IMR-90 (cell line): ENCODE data around the gene AHDC1. TPM values are rescaled to one million over a fixed set of nuclear protein-coding genes. Genes with fewer than 3 reads are reported as not detected.
A peak's percentile ranks its signal among the peaks of the same experiment; 100 is the strongest.

Experiments used
- ATAC-seq: fragments of 200-7000 bp; cut with Tn5 transposase; 2 replicates; pipeline ENCODE4 v1.9.1; 2020; ENCODE audit warnings: low read depth, mild to moderate bottlenecking, moderate library complexity
- BruUV-seq: library from RNA; stranded (reverse); fragments of 400-500 nt; replicated peaks from 2 replicates; lab custom pipeline; 2021; lab: Mats Ljungman, UMichigan
- CTCF ChIA-PET: fragments of 300-600 bp; formaldehyde crosslinking; extraction: SDS; loops from one replicate; lab custom pipeline; 2021; ENCODE audit warnings: antibody characterized with exemption; lab: Yijun Ruan, JAX
- POLR2A ChIA-PET: fragments of 300-600 bp; sonication (Branson Sonifier 250); formaldehyde crosslinking; loops from one replicate; lab custom pipeline; 2022; ENCODE audit warnings: antibody characterized with exemption; ENCODE audit not compliant: unreplicated experiment; lab: Charles Lee
- DNase-seq: peaks from one replicate; pipeline ENCODE4 v3.0.0; 2013
- H2AFZ ChIP-seq: replicated peaks from 2 replicates; pipeline ENCODE3; 2013; ENCODE audit warnings: low read length, mild to moderate bottlenecking; ENCODE audit not compliant: poor library complexity
- H2AK5ac ChIP-seq: 2 replicates; pipeline ENCODE4 v1.6.1; 2013; ENCODE audit warnings: low read depth, low read length, inconsistent platforms
- H2AK9ac ChIP-seq: replicated peaks from 2 replicates; pipeline ENCODE3; 2013; ENCODE audit warnings: mild to moderate bottlenecking, low read depth, low read length, moderate library complexity; ENCODE audit not compliant: poor library complexity
- H2BK120ac ChIP-seq: 2 replicates; pipeline ENCODE4 v1.6.1; 2013; ENCODE audit warnings: low read depth, low read length, inconsistent platforms
- H2BK15ac ChIP-seq: 3 replicates; pipeline ENCODE4 v1.6.1; 2013; ENCODE audit warnings: low read depth, low read length, inconsistent platforms
- H2BK20ac ChIP-seq: 2 replicates; pipeline ENCODE4 v1.6.1; 2013; ENCODE audit warnings: low read depth, mild to moderate bottlenecking, inconsistent platforms, low read length, moderate library complexity
- H2BK5ac ChIP-seq: 2 replicates; pipeline ENCODE4 v1.6.1; 2013; ENCODE audit warnings: mild to moderate bottlenecking, low read depth, low read length, inconsistent platforms; ENCODE audit not compliant: poor library complexity, severe bottlenecking
- H3K14ac ChIP-seq: replicated peaks from 2 replicates; pipeline ENCODE4 v1.6.1; 2013; ENCODE audit warnings: low read depth, low read length, inconsistent platforms
- H3K18ac ChIP-seq: 2 replicates; pipeline ENCODE4 v1.6.1; 2013; ENCODE audit warnings: low read depth, low read length, control low read depth
- H3K23ac ChIP-seq: 2 replicates; pipeline ENCODE4 v1.6.1; 2013; ENCODE audit warnings: low read depth, low read length, inconsistent platforms
- H3K27ac ChIP-seq: 2 replicates; pipeline ENCODE4 v1.5.1; 2013; ENCODE audit warnings: mild to moderate bottlenecking, control low read depth, low read length; ENCODE audit not compliant: insufficient read depth
- H3K27me3 ChIP-seq: 2 replicates; pipeline ENCODE4 v1.6.1; 2013; ENCODE audit warnings: low read length; ENCODE audit not compliant: control insufficient read depth, insufficient read depth
- H3K36me3 ChIP-seq: 2 replicates; pipeline ENCODE4 v1.6.1; 2013; ENCODE audit warnings: low read length, mixed read lengths; ENCODE audit not compliant: control insufficient read depth, insufficient read depth
- H3K4ac ChIP-seq: 2 replicates; pipeline ENCODE4 v1.6.1; 2013; ENCODE audit warnings: low read depth, low read length, inconsistent platforms
- H3K4me1 ChIP-seq: 2 replicates; pipeline ENCODE4 v1.6.1; 2013; ENCODE audit warnings: low read length, mixed read lengths; ENCODE audit not compliant: control insufficient read depth, insufficient read depth
- H3K4me2 ChIP-seq: 2 replicates; pipeline ENCODE4 v1.6.1; 2013; ENCODE audit warnings: low read depth, mild to moderate bottlenecking, control low read depth, low read length, moderate library complexity
- H3K4me3 ChIP-seq: 2 replicates; pipeline ENCODE4 v1.5.1; 2013; ENCODE audit warnings: low read depth, mild to moderate bottlenecking, control low read depth, low read length, moderate library complexity; ENCODE audit not compliant: insufficient read depth
- H3K56ac ChIP-seq: 2 replicates; pipeline ENCODE4 v1.6.1; 2013; ENCODE audit warnings: low read length, inconsistent platforms; ENCODE audit not compliant: insufficient read depth; ENCODE audit errors: extremely low read depth
- H3K79me1 ChIP-seq, 2 experiments: 2 replicates each; pipeline ENCODE4 v1.6.1; 2013; ENCODE audit warnings: low read length in 2 of 2, inconsistent platforms in 1 of 2, low read depth in 1 of 2
- H3K9ac ChIP-seq: 2 replicates; pipeline ENCODE4 v1.6.1; 2013; ENCODE audit warnings: low read depth, low read length, control low read depth
- H3K9me1 ChIP-seq: 2 replicates; pipeline ENCODE4 v1.6.1; 2013; ENCODE audit warnings: low read length, inconsistent platforms; ENCODE audit not compliant: insufficient read depth
- H3K9me3 ChIP-seq: 2 replicates; pipeline ENCODE4 v1.6.1; 2013; ENCODE audit warnings: low read length; ENCODE audit not compliant: control insufficient read depth, insufficient read depth
- H4K20me1 ChIP-seq: 2 replicates; pipeline ENCODE4 v1.6.1; 2013; ENCODE audit warnings: low read length, inconsistent platforms; ENCODE audit not compliant: insufficient read depth
- H4K5ac ChIP-seq: 2 replicates; pipeline ENCODE4 v1.6.1; 2013; ENCODE audit warnings: mild to moderate bottlenecking, low read depth, low read length, control low read depth
- H4K8ac ChIP-seq, 2 experiments: 2 replicates each; pipeline ENCODE4 v1.6.1; 2013; ENCODE audit warnings: low read depth in 2 of 2, low read length in 2 of 2, control low read depth in 1 of 2, inconsistent platforms in 1 of 2
- H4K91ac ChIP-seq: 2 replicates; pipeline ENCODE4 v1.6.1; 2013; ENCODE audit warnings: low read depth, low read length, inconsistent platforms; ENCODE audit not compliant: insufficient read depth
- BHLHE40 ChIP-seq: fragments of 150-350 bp; IDR thresholded peaks from 2 replicates; pipeline ENCODE4 v1.6.1; 2016; ENCODE audit warnings: mild to moderate bottlenecking, low read depth, low read length
- CHD1 ChIP-seq: IDR thresholded peaks from 2 replicates; pipeline ENCODE4 v1.6.1; 2012; ENCODE audit warnings: low read depth, low read length, improper control_type of control experiment
- FOS ChIP-seq: fragments of 150-350 bp; IDR thresholded peaks from 2 replicates; pipeline ENCODE4 v1.6.1; 2016; ENCODE audit warnings: low read depth, low read length
- POLR2A ChIP-seq: IDR thresholded peaks from 2 replicates; pipeline ENCODE4 v1.6.1; 2012; ENCODE audit warnings: mild to moderate bottlenecking, low read depth, low read length
- RCOR1 ChIP-seq: IDR thresholded peaks from 2 replicates; pipeline ENCODE4 v1.6.1; 2012; ENCODE audit warnings: mild to moderate bottlenecking, low read length, improper control_type of control experiment; ENCODE audit not compliant: insufficient replicate concordance
- SMC3 ChIP-seq: fragments of 150-350 bp; IDR thresholded peaks from 2 replicates; pipeline ENCODE4 v1.6.1; 2016; ENCODE audit warnings: low read depth, mild to moderate bottlenecking, antibody characterized with exemption, low read length, moderate library complexity
- whole genome bisulfite sequencing, 2 experiments: methylation state at CpG; one replicate each; pipeline versions ENCODE4 v1.1.5 to v1.1.7; 2013; ENCODE audit warnings: missing lambda C conversion rate in 2 of 2; ENCODE audit not compliant: insufficient read length in 1 of 2; ENCODE audit errors: extremely low coverage in 2 of 2; 5-methylcytosine and 5-hydroxymethylcytosine counted together
- dilution Hi-C: fragments of 300-500 bp; cut with HindIII; formaldehyde crosslinking; loops from one replicate; pipeline ENCODE4 v1.14.3; 2018; ENCODE audit warnings: low sequenced_read_pairs; ENCODE audit not compliant: unreplicated experiment
- in situ Hi-C: fragments of 300-500 bp; cut with MboI; formaldehyde crosslinking; loops from 3 replicates; pipeline ENCODE4 v1.14.3; 2019; ENCODE audit warnings: low sequenced_read_pairs, inconsistent platforms, mixed read lengths
- intact Hi-C: fragments of 100-400 bp; cut with micrococcal nuclease; formaldehyde crosslinking; loops from 2 replicates; pipeline ENCODE4 v1.10.0; 2022
- polyA plus RNA-seq, 3 experiments: library from polyadenylated mRNA; depleted of rRNA; stranded (reverse); fragments of >200 nt; gene quantifications; 2 replicates each; pipeline ENCODE4 v1.2.3, GENCODE V29; 2012; ENCODE audit warnings: low replicate concordance in 1 of 3
- total RNA-seq: library from RNA; depleted of rRNA; stranded (reverse); fragments of >200 nt; gene quantifications from 2 replicates; pipeline ENCODE4 v1.2.3, GENCODE V29; 2012
- TF ChIP-seq, protein P1 (sequence below): fragments of 150-350 bp; IDR thresholded peaks from 2 replicates; pipeline ENCODE4 v1.6.1; 2016; ENCODE audit warnings: low read depth, mild to moderate bottlenecking, low read length, moderate library complexity, borderline replicate concordance
- TF ChIP-seq, protein P2 (sequence below): conservative IDR thresholded peaks from 2 replicates; pipeline ENCODE4 v1.5.1; 2012; ENCODE audit warnings: mild to moderate bottlenecking, low read depth, low read length, improper control_type of control experiment
- TF ChIP-seq, protein P3 (sequence below): fragments of 150-350 bp; IDR thresholded peaks from 2 replicates; pipeline ENCODE4 v1.6.1; 2017; ENCODE audit warnings: mild to moderate bottlenecking, antibody characterized with exemption, low read length, low read depth

The AHDC1 gene
- total and polyA plus RNA-seq, 2 of the 4 experiments (the other 2 are of a cell fraction), result 2.0 to 11.6 TPM

DNA sequence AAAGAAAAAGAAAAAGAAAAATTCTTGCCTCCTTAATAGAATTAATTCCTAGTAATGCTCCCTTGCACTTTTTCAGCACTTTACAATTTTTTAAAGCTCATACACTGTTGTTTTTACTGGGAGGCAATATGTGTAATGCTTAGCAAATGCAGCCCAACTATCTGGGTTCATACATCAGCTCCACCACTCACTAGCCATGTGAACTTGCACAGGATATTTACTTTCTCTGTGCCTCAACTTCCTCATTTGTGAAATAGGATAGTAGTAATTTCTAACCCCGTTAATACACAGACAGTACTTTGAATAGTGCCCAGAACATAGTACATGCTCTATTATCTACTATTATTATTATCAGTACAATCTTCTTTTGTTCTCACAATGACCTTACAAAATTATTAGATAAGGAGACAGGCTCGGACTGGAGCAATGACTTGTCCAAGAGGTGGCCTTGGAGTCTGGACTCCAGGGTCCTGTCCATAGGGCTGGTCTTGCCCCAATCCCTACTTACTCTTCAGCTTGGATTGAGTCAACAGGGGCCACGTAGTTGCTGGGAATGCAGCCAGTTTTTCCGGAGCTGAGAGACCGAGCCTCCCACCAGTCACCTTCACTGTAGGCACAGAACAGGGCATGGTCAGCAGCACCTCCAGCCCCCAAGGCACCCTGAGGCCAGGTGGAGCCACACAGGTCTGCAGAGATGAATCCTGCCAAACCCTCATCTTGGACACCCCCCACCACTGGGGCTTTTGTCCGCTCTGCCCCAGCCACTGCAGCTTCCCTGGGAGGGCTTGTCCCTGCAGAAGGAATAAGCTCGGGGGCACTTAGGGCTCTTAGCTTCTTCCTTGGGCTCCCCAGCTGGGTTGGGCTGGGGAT, 17.3 kb upstream of the AHDC1 start:
- H4K8ac ChIP-seq, result no peak overlapping the region
- no peak overlapping the region for H3K14ac ChIP-seq
- intact Hi-C loops (no loop called here), dilution Hi-C loops (no loop called here), in situ Hi-C loops (no loop called here)
- no peaks in the 10 kb centered on the region for H3K79me1 ChIP-seq
- no peaks in the 10 kb centered on the region for H3K9me3 ChIP-seq
- no peaks in the 10 kb centered on the region for H3K4me1 ChIP-seq
- no peak overlapping the region for H2BK15ac ChIP-seq
- no peaks in the 10 kb centered on the region for H4K20me1 ChIP-seq
- no peak overlapping the region for H3K27ac ChIP-seq
- H3K4ac ChIP-seq, result no peak overlapping the region
- DNase-seq (peak; percentile 58), ATAC-seq (no peak)
- CTCF ChIA-PET, result interaction anchor here (1.8 kb wide), 1 partner anchor 14 kb away, joined by 5 read pairs; no protein-coding TSS in a partner anchor
- no peak overlapping the region for H3K4me3 ChIP-seq
- peaks cover 18% of the 10 kb centered on the region for H3K27me3 ChIP-seq
- no peak overlapping the region for H2BK20ac ChIP-seq
- no peak overlapping the region for H3K18ac ChIP-seq
- H2BK5ac ChIP-seq, result no peak overlapping the region
- no peak overlapping the region for H2AK9ac ChIP-seq
- no TSS peak for BruUV-seq
- H2AFZ ChIP-seq, result peak overlapping the region; percentile 54
- no peak overlapping the region for H3K9ac ChIP-seq
- TF ChIP-seq FOS (no peak), SMC3 (no peak), POLR2A (no peak), CHD1 (no peak), BHLHE40 (no peak), RCOR1 (no peak)
- TF ChIP-seq, protein P1, sequence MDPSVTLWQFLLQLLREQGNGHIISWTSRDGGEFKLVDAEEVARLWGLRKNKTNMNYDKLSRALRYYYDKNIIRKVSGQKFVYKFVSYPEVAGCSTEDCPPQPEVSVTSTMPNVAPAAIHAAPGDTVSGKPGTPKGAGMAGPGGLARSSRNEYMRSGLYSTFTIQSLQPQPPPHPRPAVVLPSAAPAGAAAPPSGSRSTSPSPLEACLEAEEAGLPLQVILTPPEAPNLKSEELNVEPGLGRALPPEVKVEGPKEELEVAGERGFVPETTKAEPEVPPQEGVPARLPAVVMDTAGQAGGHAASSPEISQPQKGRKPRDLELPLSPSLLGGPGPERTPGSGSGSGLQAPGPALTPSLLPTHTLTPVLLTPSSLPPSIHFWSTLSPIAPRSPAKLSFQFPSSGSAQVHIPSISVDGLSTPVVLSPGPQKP, result no peak
- TF ChIP-seq, protein P2, sequence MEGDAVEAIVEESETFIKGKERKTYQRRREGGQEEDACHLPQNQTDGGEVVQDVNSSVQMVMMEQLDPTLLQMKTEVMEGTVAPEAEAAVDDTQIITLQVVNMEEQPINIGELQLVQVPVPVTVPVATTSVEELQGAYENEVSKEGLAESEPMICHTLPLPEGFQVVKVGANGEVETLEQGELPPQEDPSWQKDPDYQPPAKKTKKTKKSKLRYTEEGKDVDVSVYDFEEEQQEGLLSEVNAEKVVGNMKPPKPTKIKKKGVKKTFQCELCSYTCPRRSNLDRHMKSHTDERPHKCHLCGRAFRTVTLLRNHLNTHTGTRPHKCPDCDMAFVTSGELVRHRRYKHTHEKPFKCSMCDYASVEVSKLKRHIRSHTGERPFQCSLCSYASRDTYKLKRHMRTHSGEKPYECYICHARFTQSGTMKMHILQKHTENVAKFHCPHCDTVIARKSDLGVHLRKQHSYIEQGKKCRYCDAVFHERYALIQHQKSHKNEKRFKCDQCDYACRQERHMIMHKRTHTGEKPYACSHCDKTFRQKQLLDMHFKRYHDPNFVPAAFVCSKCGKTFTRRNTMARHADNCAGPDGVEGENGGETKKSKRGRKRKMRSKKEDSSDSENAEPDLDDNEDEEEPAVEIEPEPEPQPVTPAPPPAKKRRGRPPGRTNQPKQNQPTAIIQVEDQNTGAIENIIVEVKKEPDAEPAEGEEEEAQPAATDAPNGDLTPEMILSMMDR, result no peak
- TF ChIP-seq, protein P3, sequence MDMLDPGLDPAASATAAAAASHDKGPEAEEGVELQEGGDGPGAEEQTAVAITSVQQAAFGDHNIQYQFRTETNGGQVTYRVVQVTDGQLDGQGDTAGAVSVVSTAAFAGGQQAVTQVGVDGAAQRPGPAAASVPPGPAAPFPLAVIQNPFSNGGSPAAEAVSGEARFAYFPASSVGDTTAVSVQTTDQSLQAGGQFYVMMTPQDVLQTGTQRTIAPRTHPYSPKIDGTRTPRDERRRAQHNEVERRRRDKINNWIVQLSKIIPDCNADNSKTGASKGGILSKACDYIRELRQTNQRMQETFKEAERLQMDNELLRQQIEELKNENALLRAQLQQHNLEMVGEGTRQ, result no peak
- WGBS, 2 experiments, result 6% methylated on average over 3 of the region's 7 CpGs; no CpG with 5 or more reads in 1 of the 2 experiments
- H4K5ac ChIP-seq, result no peak overlapping the region
- no peaks in the 10 kb centered on the region; the same call in 1 of the 2 replicates for H3K9me1 ChIP-seq
- no peak overlapping the region for H4K91ac ChIP-seq
- H3K4me2 ChIP-seq, result no peak overlapping the region
- H2BK120ac ChIP-seq, result no peak overlapping the region
- POLR2A ChIA-PET, result no interaction called here
- H2AK5ac ChIP-seq, result no peak overlapping the region
- H3K23ac ChIP-seq, result no peak overlapping the region
- no peaks in the 10 kb centered on the region for H3K36me3 ChIP-seq
- H3K56ac ChIP-seq, result no peak overlapping the region
